ENCODE data around the gene GRK5. TPM values are rescaled to one million over a fixed set of nuclear protein-coding genes. Genes with fewer than 3 reads are reported as not detected.

The GRK5 gene
- total and polyA plus RNA-seq, 9 of the 15 experiments (the other 6 are each of a cell fraction or from before 2014, with no cell fraction given) = 0.46 to 0.83 (median 0.67) TPM; not detected in 2

GRCh38 chr10:119373294-119374102, 166.1 kb downstream of the GRK5 start (continued):
- TF ChIP-seq TCF7L2 (IDR thresholded peaks at IDR 0.05; ENCODE audit: low read depth, low read length) (no peak), HES1 (IDR thresholded peaks at IDR 0.05; ENCODE audit: low read depth) (no peak), ZNF408 (CRISPR knock-in tag; IDR thresholded peaks at IDR 0.05; ENCODE audit: low read depth) (no peak)

- ChIA-PET POLR2A (interaction anchor here (0.7 kb wide), 1 partner anchor 107 kb away, joined by 3 read pairs; no protein-coding TSS in a partner anchor), CTCF (ENCODE audit: low intra/inter-chr PET ratio) (no interaction called here)
- Histone ChIP-seq H3K9me3 (replicated peaks; ENCODE audit: control insufficient read depth, insufficient read depth, low read depth, low read length) (no peaks in the 10 kb centered on the region), H4K20me1 (replicated peaks; ENCODE audit: control insufficient read depth, insufficient read depth, low read length) (no peaks in the 10 kb centered on the region), H3K27me3 (ENCODE audit: control insufficient read depth in 2 of 2, insufficient read depth in 2 of 2, low read length in 2 of 2) (peaks cover 2 to 46% of the 10 kb centered on the region in 2 experiments; a peak in 3 of 5 replicates), H3K4me2 (ENCODE audit: insufficient read depth, low read length) (no peak overlapping the region), H2AFZ (ENCODE audit: low read depth, low read length) (no peak overlapping the region), H3K9ac (ENCODE audit: insufficient read depth in 1 of 2, low read depth in 2 of 2, low read length in 2 of 2) (no peak overlapping the region), H3K36me3 (ENCODE audit: control insufficient read depth, insufficient read depth, low read length) (no peaks in the 10 kb centered on the region), H3K4me3 (no peak overlapping the region), H3K9me1 (ENCODE audit: control insufficient read depth, insufficient read depth, low read length) (no peaks in the 10 kb centered on the region), H3K4me1 (replicated peaks in 1 of 2; ENCODE audit: control insufficient read depth in 2 of 2, insufficient read depth in 2 of 2, low read length in 2 of 2) (peaks cover 0 to 9% of the 10 kb centered on the region in 2 experiments; a peak in 2 of 5 replicates), H3K79me2 (ENCODE audit: control insufficient read depth, insufficient read depth, low read length) (no peaks in the 10 kb centered on the region), H3K27ac (ENCODE audit: extremely low read depth, low read depth, low read length) (no peak overlapping the region)
- BruUV-seq (replicated peaks) = no TSS peak
- 10% methylated on average over 4 of the region's 4 CpGs for WGBS (ENCODE audit: insufficient coverage, low coverage, missing lambda C conversion rate)
- no peak for ATAC-seq
- in situ Hi-C loops (cut with MboI) (no loop called here), intact Hi-C loops (cut with micrococcal nuclease) (no loop called here)
- DNase-seq (ENCODE audit: extremely low read depth in 1 of 4, low spot score in 3 of 4) = no peak
- FAIRE-seq = no peak
- TF ChIP-seq SNAPC5 (CRISPR knock-in tag; IDR thresholded peaks at IDR 0.05) (no peak), SPI1 (IDR thresholded peaks at IDR 0.05; ENCODE audit: borderline replicate concordance, low read depth, low read length) (peak; percentile 43)
Observed at GRCh38 chr10:119374236-119374635, 166.9 kb downstream of the GRK5 start.

All from K562 (cell line).